SU-DHL-6 (cell line): ENCODE data around the gene IPPK.

Experiments
- EZH2phosphoT487 ChIP-seq: fragments of 200-600 bp; sonication (generic), shearing (Covaris generic); conservative IDR thresholded peaks from 2 replicates; pipeline ENCODE4 v1.6.1; 2018; ENCODE audit warnings: mild to moderate bottlenecking, antibody characterized with exemption, low read length, moderate library complexity, mixed read lengths
- TF ChIP-seq, protein P1 (sequence below): fragments of 200-600 bp; sonication (generic); IDR thresholded peaks from one replicate; pipeline ENCODE4 v1.5.1; 2017; ENCODE audit warnings: antibody characterized with exemption, mild to moderate bottlenecking, low read length, moderate library complexity; ENCODE audit not compliant: insufficient read depth, poor library complexity, severe bottlenecking

GRCh38 chr9:92668746-92669526 lies 995 bp downstream of the IPPK start:
- TF ChIP-seq EZH2phosphoT487, result no peak
- TF ChIP-seq, protein P1, sequence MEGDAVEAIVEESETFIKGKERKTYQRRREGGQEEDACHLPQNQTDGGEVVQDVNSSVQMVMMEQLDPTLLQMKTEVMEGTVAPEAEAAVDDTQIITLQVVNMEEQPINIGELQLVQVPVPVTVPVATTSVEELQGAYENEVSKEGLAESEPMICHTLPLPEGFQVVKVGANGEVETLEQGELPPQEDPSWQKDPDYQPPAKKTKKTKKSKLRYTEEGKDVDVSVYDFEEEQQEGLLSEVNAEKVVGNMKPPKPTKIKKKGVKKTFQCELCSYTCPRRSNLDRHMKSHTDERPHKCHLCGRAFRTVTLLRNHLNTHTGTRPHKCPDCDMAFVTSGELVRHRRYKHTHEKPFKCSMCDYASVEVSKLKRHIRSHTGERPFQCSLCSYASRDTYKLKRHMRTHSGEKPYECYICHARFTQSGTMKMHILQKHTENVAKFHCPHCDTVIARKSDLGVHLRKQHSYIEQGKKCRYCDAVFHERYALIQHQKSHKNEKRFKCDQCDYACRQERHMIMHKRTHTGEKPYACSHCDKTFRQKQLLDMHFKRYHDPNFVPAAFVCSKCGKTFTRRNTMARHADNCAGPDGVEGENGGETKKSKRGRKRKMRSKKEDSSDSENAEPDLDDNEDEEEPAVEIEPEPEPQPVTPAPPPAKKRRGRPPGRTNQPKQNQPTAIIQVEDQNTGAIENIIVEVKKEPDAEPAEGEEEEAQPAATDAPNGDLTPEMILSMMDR, result no peak
